ENCODE results near the gene KLHL21. TPM values are rescaled to one million over a fixed set of nuclear protein-coding genes. Genes with fewer than 3 reads are reported as not detected.

The KLHL21 gene
- total RNA-seq, 1 donor from 2014 or later = 20.0 TPM

- ATAC-seq (no peak), DNase-seq (ENCODE audit: low spot score) (peak; percentile 46)
These were observed 16.3 kb downstream of the KLHL21 start for GRCh38 chr1:6586404-6586816.

GRCh38 chr1:6585841-6586240 lies 16.8 kb downstream of the KLHL21 start:
- ATAC-seq = no peak
- DNase-seq (ENCODE audit: low spot score) = no peak

GRCh38 chr1:6585081-6585722 lies 17.5 kb downstream of the KLHL21 start:
- ATAC-seq (no peak), DNase-seq (ENCODE audit: low spot score) (no peak)

- no peak for ATAC-seq
- no peak for DNase-seq (ENCODE audit: low spot score)
These were observed 18.3 kb downstream of the KLHL21 start for GRCh38 chr1:6584126-6585080.

GRCh38 chr1:6582370-6582769 lies 20.3 kb downstream of the KLHL21 start:
- peak; percentile 85 for DNase-seq (ENCODE audit: low spot score)
- peak; percentile 54 for ATAC-seq

- ATAC-seq = no peak
- DNase-seq (ENCODE audit: low spot score) = no peak
These were observed 20.9 kb downstream of the KLHL21 start for GRCh38 chr1:6581561-6582305.

- ATAC-seq = peak; percentile 58
These were observed 21.9 kb downstream of the KLHL21 start for GRCh38 chr1:6580593-6581409.

GRCh38 chr1:6580119-6580592 lies 22.5 kb downstream of the KLHL21 start:
- no peak for DNase-seq (ENCODE audit: low spot score)
- no peak for ATAC-seq

More at GRCh38 chr1:6580593-6581409, 21.9 kb downstream of the KLHL21 start:
- DNase-seq (ENCODE audit: low spot score) = peak; percentile 84

GRCh38 chr1:6579374-6580118 lies 23.1 kb downstream of the KLHL21 start, which contains the start of gene ZBTB48:
Gene ZBTB48, plus strand, starts transcription at chr1:6579994. Its CDS starts 616 bp downstream, at chr1:6580610.
- ATAC-seq (peak; percentile 90), DNase-seq (ENCODE audit: low spot score) (peak; percentile 100)

GRCh38 chr1:6578624-6579373 lies 23.9 kb downstream of the KLHL21 start:
- DNase-seq (ENCODE audit: low spot score) (peak; percentile 47), ATAC-seq (no peak)

- no peak for ATAC-seq
- DNase-seq (ENCODE audit: low spot score) = no peak
These were observed 24.7 kb downstream of the KLHL21 start for GRCh38 chr1:6577831-6578525.

GRCh38 chr1:6574818-6575217 lies 27.9 kb downstream of the KLHL21 start:
- ATAC-seq = no peak
- no peak for DNase-seq (ENCODE audit: low spot score)

- DNase-seq (ENCODE audit: low spot score) (no peak), ATAC-seq (no peak)
These were observed 28.5 kb downstream of the KLHL21 start for GRCh38 chr1:6574025-6574620.

GRCh38 chr1:6572653-6573383 lies 29.9 kb downstream of the KLHL21 start:
- DNase-seq (ENCODE audit: low spot score) (no peak), ATAC-seq (no peak)

GRCh38 chr1:6570987-6571386 lies 31.7 kb downstream of the KLHL21 start:
- ATAC-seq (no peak), DNase-seq (ENCODE audit: low spot score) (no peak)

GRCh38 chr1:6570100-6570499 lies 32.6 kb downstream of the KLHL21 start:
- no peak for ATAC-seq
- DNase-seq (ENCODE audit: low spot score) = no peak

- ATAC-seq (no peak), DNase-seq (ENCODE audit: low spot score) (no peak)
These were observed 33.6 kb downstream of the KLHL21 start for GRCh38 chr1:6569033-6569432.

Measured in left lobe of liver (tissue), 2 donors.